ENCODE results near the gene NUAK2. TPM values are rescaled to one million over a fixed set of nuclear protein-coding genes. Genes with fewer than 3 reads are reported as not detected.
A peak's percentile ranks its signal among the peaks of the same experiment; 100 is the strongest.

Gene NUAK2
- polyA plus RNA-seq, 4 donors: 7.3 to 12.2 (median 10.7) TPM

DNA sequence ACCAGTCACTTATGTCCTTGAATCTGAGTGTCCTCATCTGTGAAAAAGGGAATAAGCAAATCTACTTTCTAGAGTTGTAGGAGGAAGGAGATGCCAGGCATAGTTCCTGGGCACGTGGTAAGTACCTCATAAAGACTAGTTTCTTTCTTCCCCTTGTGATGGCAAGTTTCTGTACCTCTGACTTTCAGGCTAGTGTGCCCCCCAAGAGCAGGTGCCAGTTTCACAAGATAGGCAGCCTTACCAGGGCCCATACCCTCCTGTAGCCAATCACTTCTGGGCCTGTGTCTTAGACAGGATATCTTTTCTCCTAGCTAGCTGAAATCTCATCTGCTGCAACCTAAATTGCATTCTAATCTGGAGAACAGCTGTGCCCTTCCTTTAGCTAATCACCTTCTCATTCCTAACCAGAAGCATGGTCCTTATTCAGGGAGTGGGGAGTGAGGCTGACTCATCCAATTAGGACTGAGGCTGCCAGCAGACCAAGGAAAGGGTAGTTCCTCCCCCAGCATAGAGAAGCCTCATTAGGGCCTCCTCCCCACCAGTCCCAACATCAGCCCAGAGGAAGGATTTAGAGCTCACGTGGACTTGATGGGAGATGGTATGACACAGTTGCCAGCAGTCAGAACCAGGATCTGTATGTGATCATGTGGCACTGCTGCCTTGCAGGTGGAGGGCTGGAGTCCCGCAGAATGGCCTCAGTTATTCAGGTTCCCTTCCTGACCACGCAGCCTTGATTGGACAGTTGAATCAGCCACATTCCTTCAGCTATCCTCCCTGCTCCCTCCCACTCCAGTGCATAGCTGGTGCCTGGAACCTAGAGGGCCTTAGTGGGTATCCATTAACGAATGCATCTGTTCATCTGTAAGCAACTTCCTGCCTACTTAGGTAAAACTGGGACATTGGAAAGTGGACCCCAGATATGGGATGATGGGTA, 27.3 kb upstream of the NUAK2 start:
- no peak for DNase-seq (ENCODE audit: low read depth in 4 of 4, low spot score in 2 of 4)

DNA sequence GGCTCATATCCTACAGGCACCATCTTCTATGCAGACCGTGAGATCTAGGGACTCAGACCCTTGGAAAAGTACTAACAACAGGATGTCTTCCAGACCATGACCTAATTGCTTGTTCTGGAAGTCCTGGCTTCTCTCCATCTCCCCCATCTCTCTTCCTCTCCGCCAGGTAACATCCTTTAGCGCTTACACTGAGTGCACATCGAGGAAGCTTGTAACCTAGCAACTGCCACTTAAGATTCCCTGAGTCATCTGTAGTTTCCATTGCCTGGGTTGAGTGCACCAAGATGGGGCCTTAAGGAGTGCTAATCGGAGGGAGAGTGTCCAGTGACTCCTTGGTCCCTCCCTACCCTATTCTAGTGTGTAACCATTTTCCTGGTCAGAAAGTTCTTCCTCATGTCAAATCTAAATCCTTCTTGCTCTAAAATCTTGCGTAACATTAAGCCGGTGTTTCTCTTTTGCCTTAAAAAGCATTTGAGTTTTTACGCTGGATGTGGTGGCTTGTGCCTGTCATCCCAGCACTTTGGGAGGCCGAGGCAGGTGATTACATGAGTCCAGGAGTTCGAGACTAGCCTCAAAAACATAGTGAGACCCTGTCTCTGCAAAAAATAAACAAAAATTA, 25.5 kb upstream of the NUAK2 start:
- no peak for DNase-seq (ENCODE audit: low read depth in 4 of 4, low spot score in 2 of 4)

DNA sequence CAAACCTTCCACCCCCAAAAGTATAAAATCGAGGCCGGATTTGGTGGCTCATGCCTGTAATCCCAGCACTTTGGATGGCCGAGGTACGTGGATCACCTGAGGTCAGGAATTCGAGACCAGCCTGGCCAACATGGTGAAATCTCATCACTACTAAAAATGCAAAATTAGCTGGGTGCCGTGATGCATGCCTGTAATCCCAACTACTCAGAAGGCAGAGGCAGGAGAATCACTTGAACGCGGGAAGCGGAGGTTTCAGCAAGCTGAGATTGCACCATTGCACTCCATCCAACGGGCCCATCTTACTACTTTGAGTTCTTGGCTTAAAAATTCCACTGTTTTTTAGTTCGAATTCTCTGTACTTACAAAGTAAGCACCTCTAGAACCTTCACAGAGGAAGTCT, 24.2 kb upstream of the NUAK2 start:
- no peak for DNase-seq (ENCODE audit: low read depth in 4 of 4, low spot score in 2 of 4)

DNA sequence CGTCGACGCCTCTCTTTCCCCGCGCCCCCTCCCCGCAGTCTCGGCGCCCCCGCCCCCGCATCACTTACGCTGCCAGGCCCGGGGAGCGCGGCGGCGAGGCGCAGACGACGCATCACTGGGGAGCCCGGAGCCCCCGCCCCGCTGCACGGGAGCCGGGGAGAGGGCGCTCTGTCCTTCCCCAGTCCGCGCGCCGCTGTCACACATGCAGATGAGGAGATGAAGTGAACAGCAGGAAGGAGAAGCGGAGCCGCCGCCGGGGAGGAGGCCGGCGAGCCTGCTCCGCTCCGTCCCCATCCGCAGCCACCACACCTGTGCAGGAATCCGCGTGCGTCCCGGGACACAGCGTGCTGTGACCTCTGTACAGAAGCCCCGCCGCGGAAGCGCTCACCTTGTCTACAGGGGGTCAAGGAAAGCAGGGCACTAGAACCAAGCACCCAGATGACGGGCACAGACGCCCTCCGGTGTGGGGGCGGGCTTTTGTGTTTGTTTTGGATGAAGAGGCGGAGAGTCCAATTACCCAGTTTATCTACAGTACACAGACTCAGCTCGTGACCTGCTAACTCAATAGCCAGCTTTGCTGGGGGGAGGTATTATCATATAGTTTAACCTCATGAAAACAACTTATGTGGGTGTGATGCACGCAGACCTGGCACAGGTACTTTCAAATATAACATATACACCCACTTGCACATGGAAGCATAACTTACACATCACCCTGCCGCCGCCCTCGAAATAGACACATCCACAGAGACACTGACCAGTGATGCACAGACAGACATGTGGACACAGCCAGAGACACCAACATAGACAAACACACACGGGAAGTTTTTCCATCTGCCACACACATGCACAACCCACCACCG, 22.8 kb upstream of the NUAK2 start:
- DNase-seq (ENCODE audit: low read depth in 4 of 4, low spot score in 2 of 4): no peak

DNA sequence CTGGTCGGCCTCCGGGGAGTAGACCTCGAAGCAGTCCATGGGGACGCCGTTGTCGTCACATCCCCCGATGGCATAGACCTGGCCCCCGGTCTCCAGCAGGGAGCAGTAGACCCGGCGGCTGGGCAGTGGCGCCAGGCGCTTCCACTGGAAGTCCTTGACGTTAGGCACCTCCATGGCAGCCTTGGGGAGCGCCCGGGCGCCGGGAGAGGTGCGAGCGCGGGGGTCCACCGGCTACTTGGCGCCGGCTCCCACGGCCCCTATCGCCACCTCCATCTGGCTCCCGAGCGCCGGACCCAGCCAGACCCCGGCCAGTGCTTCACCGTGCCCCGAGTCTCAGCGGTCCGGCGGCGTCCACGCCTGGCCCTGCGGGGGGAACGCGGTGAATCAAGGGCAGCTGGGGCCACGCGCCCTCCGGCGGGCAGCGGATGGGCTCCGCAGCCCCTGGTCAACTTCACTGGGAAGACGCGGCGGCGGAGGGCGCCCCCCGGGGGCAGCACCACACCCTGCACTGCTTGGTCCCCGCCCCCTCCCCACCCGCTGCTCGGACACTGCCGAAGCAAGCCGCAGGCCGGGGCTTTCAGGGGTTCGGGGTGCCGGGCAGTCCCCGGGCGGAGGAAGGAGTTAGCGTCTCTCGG, 22.0 kb upstream of the NUAK2 start:
- DNase-seq (ENCODE audit: low read depth in 4 of 4, low spot score in 2 of 4): no peak

DNA sequence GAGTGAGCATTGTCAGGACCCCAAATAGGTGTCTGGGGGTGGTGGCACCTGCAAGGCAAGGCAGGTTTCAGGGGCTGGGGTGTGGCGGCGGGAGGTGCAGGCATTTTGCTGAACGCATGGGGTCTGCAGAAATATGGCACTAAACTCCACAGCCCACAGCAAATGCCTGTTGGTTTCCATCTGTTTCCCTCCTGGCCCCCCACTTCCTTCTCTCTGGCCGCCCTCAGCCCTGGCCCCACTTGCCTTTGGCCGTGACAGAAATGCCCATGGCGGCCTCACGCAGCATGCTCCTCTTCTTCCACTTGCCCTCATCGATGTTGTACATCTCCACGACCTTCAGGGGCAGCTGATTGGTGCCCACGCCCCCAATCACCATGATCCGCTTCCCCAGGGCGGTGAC, 21.4 kb upstream of the NUAK2 start:
- no peak for DNase-seq (ENCODE audit: low read depth in 4 of 4, low spot score in 2 of 4)

DNA sequence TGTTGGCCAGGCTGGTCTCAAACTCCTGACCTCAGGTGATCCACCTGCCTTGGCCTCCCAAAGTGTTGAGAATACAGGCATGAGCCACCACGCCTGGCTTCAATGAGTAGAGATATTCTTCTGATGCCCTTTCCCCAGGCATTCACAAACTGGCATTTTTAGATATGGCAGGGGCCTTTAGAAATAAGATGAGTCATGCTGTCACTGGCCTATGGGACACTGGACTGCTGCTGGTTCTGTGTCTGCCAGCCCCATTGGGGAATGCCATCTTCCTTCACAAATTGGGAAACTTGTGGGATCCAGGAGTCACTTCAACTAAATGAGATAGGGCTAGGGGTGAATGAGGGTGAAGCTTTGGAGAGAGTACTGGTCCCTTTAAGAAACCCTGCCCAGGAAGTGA, 19.1 kb upstream of the NUAK2 start:
- no peak for DNase-seq (ENCODE audit: low read depth in 4 of 4, low spot score in 2 of 4)

DNA sequence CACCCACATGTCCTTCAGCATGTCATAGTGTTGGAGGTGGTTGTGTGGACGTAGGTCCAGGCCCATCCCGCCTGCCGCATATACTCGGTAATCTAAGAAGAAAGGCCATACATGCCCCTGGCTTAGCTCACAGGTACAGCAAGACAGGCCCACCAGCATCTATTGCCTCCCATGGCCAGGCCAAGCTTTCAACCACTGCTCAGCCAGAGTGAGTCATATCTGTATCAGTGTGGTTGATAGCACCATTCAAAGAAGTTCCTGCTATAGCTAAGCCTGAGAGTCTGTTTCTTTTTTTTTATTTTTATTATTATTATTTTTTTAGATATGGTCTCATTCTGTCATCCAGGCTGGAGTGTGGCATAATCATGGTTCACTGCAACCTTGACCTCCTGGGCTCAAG, 18.2 kb upstream of the NUAK2 start:
- DNase-seq (ENCODE audit: low read depth in 4 of 4, low spot score in 2 of 4): no peak

DNA sequence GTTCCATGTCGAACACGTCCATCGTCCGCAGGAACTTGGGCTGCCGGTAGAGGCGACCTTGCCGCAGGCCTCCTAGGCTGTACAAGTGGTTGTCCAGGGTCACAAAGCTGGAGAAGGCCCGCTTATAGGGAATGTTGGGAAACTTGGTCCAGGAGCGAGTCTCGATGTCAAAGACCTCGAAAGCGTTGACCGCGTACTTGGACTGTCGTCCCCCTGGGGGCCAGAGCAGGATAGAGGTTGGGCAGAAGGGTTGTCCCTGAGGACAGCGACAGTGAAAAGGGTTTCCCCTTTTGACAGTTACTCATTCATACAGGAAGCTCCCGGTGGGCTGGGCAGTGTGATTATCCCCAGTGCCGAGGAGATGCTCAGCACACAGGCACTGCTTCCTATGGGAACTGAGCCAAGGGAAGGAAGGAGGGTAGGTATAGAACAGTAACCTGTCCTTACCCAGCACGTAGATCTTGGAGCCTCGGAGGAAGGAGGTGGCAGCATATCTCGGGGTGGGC, 17.7 kb upstream of the NUAK2 start:
- DNase-seq (ENCODE audit: low read depth in 4 of 4, low spot score in 2 of 4): no peak

DNA sequence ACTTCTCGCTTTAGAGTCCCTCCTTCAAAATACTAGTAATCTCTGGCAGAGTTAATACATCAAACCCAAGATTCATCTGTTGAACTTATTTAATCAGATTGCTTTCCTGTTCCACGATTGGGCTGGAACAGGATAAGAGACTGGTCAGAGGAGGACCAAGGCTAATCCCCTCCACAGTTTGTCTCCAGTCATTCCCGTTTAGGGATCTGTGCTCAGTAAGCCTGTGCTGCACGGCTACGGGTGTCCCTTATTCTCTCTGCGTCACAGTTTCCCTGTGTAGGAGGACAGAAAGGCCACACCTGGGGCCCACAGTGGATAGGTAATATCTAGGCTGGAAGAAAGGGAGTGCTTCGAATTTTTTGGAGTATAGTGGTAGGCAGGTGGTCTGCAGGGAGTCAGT, 16.5 kb upstream of the NUAK2 start:
- DNase-seq (ENCODE audit: low read depth in 4 of 4, low spot score in 2 of 4): no peak

DNA sequence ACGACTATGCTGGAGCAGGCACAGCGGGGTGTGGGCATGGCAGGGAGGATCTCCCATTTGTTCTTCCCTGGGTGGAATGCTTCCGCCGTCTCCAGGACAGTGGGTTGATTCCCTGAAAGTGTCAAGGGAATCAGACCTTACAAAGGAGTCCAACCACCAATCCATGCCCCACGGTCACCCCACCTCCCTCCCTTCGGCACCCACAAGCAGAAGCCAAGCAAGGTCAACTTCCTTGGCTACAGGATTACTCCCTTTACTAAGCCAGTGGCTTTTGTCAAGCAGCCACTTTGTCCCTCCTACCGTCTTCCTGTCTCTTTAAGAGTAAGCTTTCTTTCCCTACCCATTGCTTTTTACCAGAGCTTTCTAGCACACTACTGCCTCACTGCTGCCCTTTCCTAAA, 15.9 kb upstream of the NUAK2 start:
- no peak for DNase-seq (ENCODE audit: low read depth in 4 of 4, low spot score in 2 of 4)

DNA sequence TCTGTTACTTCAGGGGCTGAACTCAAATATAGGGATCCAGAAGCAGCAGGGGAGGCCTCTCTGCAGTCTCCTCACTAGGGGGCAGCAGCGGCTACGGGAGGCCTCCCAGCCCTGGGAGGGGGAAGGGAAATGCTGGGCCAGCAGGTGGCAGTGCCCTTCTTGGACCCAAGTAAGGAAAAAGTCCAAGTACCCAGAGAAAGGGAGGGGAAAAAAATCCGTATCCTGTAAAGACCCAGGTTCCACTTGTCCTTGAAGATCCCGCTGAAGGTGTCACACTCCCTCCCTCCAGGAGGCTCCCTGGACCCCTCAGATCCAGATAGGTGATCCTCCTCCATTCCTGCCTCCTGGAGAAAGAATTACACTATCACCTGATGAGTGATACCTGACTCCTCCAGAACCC, 14.1 kb upstream of the NUAK2 start:
- DNase-seq (ENCODE audit: low read depth in 4 of 4, low spot score in 2 of 4): peak in 1 of 4 donors; percentile 76

DNA sequence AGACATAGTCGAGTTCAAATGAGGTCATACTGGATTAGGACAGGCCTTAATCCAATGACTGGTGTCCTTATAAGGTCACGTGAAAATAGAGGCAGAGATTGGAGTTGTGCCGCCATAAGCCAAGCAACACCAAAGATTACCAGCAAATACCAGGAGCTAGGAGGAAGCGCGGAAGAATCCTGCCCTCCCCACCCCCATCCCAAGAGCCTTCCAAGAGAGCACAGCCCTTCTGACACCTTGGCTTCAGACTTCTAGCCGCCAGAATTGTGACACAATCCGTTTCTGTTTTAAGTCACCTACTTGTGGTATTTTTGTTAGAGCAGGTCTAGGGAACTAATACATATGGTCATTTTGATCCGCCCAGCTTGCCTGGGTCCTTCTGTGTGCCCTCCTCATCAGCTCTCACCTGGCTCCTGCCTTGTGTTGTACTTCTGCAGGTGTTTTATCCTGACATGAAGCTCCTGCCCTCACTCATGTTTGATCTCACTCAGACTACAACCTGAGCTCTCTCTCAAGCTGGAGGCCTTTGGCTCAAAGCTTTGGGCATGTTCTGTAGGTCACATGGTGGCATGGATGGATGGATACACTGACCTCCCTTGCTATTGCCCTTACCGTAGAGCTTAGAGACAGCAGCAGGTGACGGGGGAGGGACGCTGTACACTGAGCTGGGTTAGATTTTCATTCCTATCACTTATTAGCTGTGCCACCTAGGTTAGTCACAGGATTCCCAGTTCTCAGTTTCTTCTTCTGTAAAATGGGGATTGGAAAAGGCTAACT, 10.7 kb upstream of the NUAK2 start:
- no peak for DNase-seq (ENCODE audit: low read depth in 4 of 4, low spot score in 2 of 4)

DNA sequence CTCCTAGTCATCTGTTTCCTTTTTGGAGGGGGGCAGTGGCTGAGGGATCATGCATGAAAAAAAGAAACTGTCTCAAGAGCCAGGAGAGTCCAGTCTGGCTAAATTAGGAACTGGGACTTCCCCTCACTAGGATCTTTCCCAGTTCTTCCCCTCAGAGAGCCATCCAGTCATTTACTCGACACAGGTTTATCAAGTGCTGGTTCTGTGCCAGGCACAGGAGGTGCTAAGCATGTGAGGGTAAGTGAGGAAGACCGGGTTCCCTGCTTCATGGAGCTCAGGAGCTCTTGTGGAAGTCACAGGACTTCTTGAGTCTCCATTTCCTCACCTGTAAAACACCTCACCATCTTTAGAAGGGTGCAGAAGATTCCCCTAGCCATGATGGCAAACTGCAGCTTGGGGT, 8.6 kb upstream of the NUAK2 start:
- no peak for DNase-seq (ENCODE audit: low read depth in 4 of 4, low spot score in 2 of 4)

DNA sequence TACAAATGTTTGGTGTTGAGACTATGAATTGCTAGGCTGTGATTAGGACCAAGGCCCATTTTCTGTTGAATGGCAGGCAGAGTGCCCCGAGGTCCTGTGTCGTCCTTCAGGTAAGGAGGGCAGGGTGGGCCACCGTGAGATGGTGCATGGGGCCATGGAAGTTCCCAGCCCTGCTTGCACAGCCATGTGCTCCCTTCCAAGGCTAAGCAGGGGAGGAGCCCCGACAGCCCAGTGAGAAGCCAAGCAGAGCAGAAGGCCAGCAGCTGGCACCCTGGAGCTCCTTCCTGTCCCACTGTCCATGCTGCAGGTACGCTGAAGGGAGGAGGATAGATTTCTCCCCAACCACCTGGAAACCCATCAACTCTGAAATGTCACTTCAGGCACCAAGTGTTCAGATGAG, 8.2 kb upstream of the NUAK2 start:
- DNase-seq (ENCODE audit: low read depth in 4 of 4, low spot score in 2 of 4): no peak

DNA sequence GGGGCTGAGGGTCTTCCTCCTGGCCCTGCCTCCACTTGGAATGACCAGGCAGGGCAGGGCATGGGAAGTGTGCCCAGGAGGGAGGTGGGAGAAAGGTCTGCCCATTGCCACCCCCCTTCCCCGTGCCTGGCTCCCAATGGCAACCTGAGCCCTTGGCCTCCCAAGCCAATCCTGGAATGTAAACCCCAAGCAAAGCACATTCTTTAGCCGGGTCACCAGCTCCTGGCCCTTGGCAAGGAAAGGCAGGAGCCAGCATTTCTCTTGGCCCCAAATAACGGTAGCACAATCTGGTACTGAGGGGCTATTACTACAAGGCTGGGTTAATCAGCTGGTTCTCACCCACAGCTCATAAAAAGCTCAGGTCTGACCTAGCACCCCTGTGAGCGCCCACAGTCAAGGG, 6.9 kb upstream of the NUAK2 start:
- DNase-seq (ENCODE audit: low read depth in 4 of 4, low spot score in 2 of 4): no peak

DNA sequence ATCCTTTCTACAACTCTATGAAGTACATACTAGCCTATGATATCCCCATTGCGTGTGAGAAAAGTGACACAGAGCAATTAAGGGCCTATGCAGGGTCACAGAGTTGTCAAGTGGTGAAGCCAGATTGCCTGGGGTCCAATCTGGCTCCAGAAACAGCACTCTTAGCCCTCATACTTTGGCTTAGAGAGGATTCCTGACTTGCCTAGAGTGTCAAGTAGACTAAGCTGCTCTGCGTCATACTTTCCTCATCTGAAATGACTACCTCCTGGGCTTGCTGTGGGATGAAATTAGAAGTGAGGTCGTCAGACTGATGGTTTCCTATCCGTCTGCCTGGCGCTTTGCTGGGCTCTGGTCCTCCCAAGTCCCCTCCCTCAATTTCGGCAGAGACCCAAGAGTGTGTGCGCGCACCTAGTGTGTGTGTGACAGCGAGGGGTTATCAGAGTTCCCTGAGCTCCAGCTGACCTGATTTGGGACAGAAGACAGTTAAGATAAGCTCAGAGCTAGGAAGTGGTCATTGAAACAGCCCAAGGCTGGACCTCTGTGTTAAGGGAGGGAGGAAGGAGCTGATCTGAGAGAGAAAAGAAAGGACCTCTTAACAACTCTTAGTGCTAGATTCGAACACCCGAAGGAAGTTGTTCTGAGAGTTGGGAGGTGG, 5.4 kb upstream of the NUAK2 start:
- DNase-seq (ENCODE audit: low read depth in 4 of 4, low spot score in 2 of 4): no peak

DNA sequence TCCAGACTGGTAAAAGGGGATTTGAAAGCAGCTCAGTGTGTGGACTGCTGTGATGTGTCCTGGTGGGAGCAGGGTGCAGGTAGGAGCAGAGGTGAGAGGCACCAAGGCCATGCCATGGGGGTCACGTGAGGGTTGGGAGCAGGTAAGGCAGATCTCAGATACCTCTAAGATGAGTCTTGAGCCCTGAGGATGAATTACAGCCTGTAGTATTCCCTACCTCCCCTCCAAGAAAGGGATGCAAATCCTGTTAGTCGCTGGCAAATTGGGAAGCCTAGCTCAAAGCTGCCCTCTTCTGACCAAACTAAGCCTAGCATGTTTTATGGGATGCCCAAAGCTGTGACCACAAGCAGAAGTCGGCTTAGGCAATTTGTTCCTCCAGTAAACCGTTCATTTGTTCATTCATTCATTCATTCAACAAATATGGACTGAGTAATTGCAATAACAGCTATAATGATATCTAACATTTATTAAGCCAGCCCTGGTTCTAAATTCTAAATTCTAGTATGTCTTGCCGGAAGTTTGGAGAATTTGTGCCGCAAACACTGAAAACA, 3.9 kb upstream of the NUAK2 start:
- no peak for DNase-seq (ENCODE audit: low read depth in 4 of 4, low spot score in 2 of 4)

DNA sequence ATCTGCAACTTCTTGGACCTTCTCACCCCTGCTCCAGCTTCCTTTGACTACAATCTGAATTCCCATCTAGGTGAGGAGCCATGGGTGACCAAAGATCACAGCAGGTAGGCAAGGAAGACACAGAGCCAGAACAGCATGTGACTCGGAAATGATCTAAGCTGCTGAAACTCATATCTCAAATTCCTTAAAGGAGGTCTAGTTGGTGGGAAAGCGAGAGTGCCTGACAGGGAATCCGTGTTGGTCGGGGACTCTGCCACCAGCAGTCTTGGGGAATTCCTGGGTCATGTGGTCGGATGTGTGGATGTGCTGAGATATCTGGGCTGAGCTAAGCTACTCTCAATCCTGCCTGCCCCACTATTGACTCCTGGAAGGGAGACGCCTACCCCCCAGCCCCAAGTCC, 3.2 kb upstream of the NUAK2 start:
- no peak for DNase-seq (ENCODE audit: low read depth in 4 of 4, low spot score in 2 of 4)
